NCI-H524 (cell line): Measurements from ENCODE around the gene DET1.

Source experiments
- DNase-seq, 2 experiments: peaks; one replicate each; lab custom pipeline; 2025; lab: John Stamatoyannopoulos, UW

The DET1 gene

DNA sequence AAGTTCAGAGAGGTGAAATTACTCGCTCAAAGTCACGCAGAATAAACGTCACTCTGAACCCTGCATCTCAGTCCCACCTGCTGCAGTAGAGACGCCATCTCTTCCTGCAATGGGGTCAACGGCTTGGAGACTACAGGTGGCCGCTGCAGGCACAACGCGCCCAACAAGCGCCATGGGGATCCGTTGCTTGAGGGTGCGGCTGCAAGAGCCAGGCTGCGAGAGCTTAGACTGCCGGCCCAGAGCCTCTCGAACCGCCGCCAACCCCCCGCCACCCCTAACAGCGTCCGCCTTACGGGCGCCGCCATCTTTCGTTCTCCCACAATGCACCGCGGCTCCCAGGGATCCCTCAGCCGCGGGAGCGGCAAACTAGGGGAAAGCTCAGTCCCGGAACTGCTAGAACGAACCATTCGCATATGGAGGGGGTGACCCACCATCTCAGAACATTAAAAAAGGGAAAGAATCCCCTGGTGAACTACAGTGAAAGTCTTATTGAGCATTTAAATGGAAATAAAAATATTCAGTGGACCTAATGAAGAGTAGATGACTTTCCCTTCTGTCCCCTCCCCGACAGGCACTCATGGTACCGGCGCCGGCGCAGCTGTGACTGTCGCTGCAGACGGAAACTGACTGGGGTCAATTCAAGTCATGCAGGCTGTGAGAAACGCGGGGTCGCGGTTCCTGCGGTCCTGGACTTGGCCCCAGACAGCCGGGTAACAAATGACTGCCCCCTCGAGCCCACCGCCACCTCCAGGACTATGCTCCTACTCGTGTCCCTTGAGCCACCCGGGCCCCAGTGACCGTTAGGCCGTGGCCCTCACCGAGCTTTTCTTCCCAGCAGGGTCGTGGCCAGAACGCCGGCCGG is 79.2 kb downstream of the DET1 start, which contains the start of the genes MRPL46 and MRPS11:
MRPL46 (minus strand) TSS at position 316 of the 862 bp plus-strand sequence; CDS start at position 305, 11 bp downstream.
MRPS11 (plus strand) TSS at position 636 of the 862 bp plus-strand sequence; CDS start at position 646, 10 bp downstream.
- peak; percentile 93 to 96 for DNase-seq

DNA sequence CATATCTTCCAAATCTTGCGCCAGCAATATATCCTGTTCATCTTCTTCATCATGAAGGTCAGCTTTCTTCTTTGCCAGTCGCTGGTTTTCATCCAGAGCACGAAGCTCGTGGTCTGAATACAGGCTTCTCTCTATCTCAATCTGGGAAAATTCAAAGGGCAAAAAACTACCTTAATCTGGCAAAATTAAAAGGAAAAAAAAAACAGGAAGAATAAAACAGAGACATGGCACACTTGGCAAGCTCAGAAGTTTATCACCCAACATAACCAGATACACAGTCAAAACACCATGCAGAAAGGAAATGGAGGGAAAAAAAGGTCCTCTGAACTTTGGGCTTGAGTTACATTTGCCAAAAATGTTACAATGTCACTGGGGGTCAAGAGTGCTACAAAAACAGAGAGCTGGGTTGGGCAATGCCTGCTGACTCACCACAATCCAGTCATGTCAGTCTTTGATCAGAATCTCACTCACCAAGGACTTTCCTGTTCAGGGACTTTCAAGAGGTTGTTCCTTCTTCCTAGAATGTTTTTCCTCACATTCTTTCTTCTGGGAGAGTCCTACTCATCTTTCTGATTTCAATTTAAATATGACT is 80.8 kb downstream of the DET1 start:
- no peak for DNase-seq

DNA sequence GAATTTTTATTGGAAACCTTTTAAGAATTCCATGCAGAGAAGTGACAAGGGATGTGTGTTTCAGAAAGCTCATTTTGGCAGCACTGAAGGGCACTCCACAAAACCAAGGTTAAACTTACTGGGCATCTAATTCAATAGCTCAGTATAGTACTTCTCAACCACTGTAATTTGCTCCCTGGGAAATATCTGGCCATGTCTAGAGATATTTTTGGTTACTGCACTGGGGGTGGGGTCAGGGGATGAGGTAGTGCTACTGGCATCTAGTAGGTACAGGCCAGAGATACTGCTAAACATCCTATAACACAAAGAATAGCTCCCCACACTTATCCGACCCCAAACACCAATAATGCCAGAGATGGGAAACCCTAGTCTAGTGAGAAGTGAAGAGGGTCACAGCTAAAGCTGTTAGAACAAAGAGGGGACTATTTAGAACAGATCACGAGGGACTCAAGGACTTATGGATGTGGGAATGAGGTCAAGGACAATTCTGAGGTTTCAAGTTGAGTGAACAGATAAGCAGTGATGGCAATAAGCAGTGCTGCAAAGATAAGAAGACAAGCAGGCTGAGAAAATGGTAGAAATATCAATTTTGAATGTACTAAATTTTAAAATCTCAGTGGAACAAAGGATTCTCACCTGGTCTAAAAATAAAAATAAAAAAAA is 82.5 kb downstream of the DET1 start:
- DNase-seq: no peak
